ENCODE data around the gene BDP1.

- TF ChIP-seq CTCF (conservative IDR thresholded peaks at IDR 0.05; ENCODE audit: low read depth, low read length) (no peak), EZH2phosphoT487 (IDR thresholded peaks at IDR 0.05; ENCODE audit: borderline replicate concordance, low read length) (no peak), EZH2 (IDR thresholded peaks at IDR 0.05; ENCODE audit: low read length, unreplicated experiment) (no peak)
These were observed 902 bp downstream of the BDP1 start for GRCh38 chr5:71456362-71456743.
